AG10803 (cell line): ENCODE measurements around the gene PRG2.

Experiments used
- DNase-seq: peaks from one replicate; pipeline ENCODE4 v3.0.0; 2010; ENCODE audit warnings: low read depth
- H3K4me3 ChIP-seq: 2 replicates; pipeline ENCODE4 v1.5.1; 2011; ENCODE audit warnings: mild to moderate bottlenecking, low read length, control low read depth
- CTCF ChIP-seq: conservative IDR thresholded peaks from 2 replicates; pipeline ENCODE4 v1.5.1; 2011; ENCODE audit warnings: mild to moderate bottlenecking, low read length, control low read depth, inconsistent platforms

PRG2 gene

GRCh38 chr11:57425565-57426438, 35.4 kb upstream of the PRG2 start:
- TF ChIP-seq CTCF, result no peak

DNA sequence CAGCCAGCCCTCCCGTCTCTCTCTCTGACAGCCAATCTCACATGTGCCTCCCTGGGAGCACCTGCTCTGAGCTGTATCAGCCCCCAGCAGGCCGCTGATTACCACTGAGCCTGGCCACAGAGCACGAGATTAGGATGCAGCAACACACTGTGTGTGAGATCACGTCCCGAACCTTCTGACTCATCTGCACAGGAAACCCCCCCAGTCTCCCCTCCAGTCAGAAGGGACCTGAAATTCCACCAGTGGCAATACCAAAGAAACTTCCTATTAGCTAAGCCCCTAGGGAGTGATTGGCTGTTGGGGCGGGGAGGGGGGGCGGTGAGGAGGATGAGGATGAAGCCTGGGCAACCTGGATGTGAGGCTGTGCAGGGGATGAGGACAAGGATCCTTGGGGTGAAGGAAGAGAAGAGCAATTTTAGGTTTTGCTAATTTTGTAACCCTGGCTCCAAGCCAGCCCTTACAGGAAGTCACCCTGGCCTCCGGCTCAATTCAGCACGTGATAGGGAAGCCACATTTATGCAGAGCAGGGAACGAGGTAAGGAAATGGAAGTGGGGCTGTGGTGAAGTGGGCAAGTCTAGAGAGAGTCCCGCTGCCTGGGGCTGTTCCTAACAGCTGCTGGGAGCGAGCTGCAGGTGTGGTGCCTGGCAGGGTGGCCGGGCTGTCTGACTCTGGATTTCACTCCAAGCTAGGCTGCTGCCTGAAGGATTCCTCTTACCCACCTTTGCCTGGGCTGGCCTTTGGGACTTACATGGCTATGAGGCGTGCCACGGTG, 34.5 kb upstream of the PRG2 start:
- no peak overlapping the region for H3K4me3 ChIP-seq
- no peak for TF ChIP-seq CTCF
- DNase-seq, result peak; percentile 85

More at GRCh38 chr11:57425565-57426438, 35.4 kb upstream of the PRG2 start:
- DNase-seq, result peak; percentile 81
- H3K4me3 ChIP-seq, result no peak overlapping the region

DNA sequence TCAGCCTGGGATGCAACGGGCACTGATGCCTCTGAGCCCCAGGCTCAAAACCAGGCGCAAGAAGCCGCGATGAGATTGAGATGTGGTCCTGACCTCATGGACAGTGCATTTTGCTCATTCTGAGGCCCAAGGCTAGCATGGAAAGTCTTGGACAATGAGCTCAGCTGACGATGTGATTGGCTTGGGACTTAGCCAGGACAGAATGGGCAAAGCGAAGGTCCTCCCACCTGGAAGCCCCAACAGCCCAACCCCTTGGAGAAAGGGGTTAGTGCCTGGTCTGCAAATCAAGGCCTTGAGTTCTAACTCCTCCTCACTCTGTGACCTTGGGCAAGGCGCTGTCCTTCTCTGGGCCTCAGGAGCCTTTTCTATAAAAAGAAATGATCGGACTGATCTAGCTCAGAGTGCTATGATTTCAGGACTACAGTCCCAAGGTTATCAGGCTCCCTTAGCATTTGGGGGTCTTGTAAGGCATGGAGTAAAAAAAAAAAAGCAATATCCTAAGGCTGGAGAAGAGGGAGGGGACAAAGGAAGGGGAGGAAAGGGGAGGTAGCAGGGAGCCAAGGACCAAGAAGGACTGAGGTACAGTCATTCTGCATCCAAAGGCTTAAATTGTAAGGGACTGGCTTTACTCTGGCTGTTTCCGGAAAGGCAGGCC, 33.8 kb upstream of the PRG2 start:
- no peak for TF ChIP-seq CTCF
- no peak for DNase-seq
- H3K4me3 ChIP-seq, result no peak overlapping the region

DNA sequence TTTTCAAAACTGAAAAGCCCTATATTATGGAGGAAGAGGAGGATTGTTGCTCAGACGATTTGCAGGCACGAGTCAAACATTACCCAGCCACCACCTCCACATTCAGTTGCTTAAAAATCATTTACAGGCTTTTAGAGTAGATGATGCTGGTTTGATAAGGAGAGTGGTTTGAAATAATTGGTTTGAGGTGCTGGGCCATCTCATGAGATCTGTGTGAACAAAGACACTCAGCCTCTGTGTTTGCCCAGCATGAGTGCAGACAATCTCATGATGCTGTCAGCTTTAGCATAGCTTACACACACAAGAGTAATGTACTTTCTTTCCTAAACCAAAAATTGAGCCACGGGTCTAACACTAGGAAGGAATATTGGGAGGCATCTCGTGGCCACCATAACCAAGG, 32.2 kb upstream of the PRG2 start:
- no peak for DNase-seq
- no peak overlapping the region for H3K4me3 ChIP-seq
- no peak for TF ChIP-seq CTCF

DNA sequence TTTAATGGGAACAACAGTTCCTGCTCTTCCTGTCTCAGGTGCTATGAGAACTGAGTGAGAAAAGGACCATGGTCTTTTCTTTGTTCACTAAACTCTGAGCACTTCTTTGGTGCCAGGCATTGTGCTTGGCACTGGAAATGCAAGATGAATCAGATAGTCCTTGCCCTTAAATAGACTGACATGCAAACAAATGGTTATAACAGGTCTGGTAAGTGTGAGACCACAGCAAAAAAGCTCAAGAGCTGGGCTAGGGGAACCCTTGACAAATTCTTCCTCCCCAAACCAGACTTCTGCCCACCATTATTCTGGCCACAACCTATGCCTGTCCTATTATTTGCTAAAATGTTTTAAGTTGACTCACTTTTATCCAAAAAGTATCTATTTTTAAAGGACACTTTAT, 31.4 kb upstream of the PRG2 start:
- no peak overlapping the region for H3K4me3 ChIP-seq
- DNase-seq, result no peak
- TF ChIP-seq CTCF, result no peak

DNA sequence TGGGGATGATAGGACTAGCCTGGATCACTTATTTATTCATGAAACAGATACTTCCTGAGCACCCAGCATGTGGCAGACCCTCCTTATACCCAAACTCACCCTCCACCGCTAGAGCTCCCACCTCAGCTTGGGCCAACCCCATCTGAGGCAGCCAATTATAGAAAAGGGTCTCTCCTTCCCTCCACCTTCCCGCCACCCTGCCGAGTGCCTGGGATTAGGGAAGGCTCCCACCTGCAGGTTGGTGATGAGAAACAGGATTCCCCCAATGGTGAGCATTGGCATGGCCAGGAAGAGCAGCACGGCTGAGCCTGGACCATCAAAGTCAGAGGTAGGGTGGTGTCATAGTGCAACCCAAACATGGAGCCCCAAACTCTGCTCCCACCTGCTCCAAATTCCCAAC, 30.6 kb upstream of the PRG2 start:
- no peak for TF ChIP-seq CTCF
- no peak for DNase-seq
- no peak overlapping the region for H3K4me3 ChIP-seq
